ENCODE measurements around the gene TMEM255B. TPM values are rescaled to one million over a fixed set of nuclear protein-coding genes. Genes with fewer than 3 reads are reported as not detected.

Gene TMEM255B
- total RNA-seq, 1 donor from 2014 or later = 1.7 TPM

DNA sequence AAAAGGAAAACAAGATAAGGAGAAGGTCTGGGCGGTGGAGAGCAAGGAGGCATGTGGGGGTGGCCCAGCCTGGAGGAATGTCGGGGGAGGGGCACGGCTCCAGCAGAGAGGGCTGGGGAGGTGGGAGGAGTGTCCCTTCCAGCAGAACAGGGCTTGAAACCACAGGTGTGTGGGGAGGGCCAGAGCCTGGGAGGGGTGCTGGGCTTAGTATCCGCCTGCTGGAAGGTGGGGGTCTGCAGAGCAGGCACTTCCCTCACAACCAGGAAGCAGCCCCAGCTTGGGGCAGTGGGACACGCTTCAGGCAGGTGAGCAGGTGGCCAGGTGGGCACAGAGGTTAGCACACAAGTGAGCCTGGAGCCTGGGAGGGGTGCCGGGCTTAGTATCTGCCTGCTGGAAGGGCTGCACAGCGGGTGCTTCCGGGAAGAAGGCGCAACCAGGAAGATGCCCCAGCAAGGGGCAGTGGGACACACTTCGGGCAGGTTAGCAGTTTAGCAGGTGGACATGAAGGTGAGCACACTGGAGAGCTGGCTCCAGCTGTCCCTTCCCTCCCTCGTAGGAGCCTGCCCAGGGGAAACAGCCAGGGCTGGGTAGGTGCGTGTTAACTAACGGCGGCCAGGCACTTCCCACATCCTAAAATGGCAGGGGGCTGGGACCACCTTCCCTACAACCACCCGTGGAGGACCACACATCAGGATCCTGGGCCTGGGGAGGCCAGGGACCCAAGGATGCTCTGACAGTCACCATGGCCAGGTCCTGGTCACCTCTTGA is 101.8 kb downstream of the TMEM255B start:
- Mint-ChIP-seq H3K27me3 (ENCODE audit: low read depth) (peaks cover 30% of the 10 kb centered on the region), H3K4me1 (peaks cover 42% of the 10 kb centered on the region), H3K27ac (peak overlapping the region; percentile 99), H3K4me3 (peak overlapping the region; percentile 51), H3K36me3 (no peaks in the 10 kb centered on the region), H3K9me3 (no peaks in the 10 kb centered on the region)
- TF ChIP-seq, protein P1, sequence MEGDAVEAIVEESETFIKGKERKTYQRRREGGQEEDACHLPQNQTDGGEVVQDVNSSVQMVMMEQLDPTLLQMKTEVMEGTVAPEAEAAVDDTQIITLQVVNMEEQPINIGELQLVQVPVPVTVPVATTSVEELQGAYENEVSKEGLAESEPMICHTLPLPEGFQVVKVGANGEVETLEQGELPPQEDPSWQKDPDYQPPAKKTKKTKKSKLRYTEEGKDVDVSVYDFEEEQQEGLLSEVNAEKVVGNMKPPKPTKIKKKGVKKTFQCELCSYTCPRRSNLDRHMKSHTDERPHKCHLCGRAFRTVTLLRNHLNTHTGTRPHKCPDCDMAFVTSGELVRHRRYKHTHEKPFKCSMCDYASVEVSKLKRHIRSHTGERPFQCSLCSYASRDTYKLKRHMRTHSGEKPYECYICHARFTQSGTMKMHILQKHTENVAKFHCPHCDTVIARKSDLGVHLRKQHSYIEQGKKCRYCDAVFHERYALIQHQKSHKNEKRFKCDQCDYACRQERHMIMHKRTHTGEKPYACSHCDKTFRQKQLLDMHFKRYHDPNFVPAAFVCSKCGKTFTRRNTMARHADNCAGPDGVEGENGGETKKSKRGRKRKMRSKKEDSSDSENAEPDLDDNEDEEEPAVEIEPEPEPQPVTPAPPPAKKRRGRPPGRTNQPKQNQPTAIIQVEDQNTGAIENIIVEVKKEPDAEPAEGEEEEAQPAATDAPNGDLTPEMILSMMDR (IDR thresholded peaks at IDR 0.05; ENCODE audit: unreplicated experiment) = no peak
- peak; percentile 64 to 81 for DNase-seq (ENCODE audit: low spot score in 2 of 2, unreplicated experiment in 2 of 2)

DNA sequence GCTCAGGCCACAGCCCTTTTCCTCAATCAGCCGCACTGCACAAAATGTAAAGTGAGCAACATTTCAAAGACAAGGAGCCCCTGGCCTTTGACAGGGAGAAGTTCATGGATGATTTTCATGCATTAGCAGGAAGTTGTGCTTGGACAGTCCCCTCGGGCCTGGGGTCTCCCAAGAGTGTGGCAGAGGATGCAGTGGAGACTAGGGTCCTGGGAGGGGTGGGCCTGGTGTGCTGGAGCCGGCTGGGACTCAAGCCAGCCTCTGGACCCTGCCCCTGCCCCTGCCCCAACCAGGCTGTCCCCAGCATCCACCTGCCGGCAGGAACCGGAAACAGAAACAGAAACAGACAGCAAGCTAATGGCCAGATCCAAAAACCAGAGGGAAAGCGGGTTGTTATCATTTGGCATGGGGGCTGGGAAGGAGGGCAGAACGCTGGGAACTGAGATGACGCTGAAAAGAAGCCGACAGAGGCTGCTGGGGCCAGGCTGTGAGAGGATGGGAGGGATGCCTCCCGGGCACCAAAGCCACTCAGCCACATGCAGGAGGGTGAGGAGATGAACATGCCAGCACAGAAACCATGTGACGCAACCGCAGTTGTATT is 102.5 kb downstream of the TMEM255B start:
- peak in 1 of 2 experiments; percentile 36 for DNase-seq (ENCODE audit: low spot score in 2 of 2, unreplicated experiment in 2 of 2)
- peaks cover 42% of the 10 kb centered on the region for H3K4me1 Mint-ChIP-seq
- peaks cover 36% of the 10 kb centered on the region for H3K27me3 Mint-ChIP-seq (ENCODE audit: low read depth)
- H3K9me3 Mint-ChIP-seq = no peaks in the 10 kb centered on the region
- peak overlapping the region; percentile 99 for H3K27ac Mint-ChIP-seq
- H3K36me3 Mint-ChIP-seq = no peaks in the 10 kb centered on the region
- TF ChIP-seq, protein P1 (IDR thresholded peaks at IDR 0.05; ENCODE audit: unreplicated experiment) = no peak
- H3K4me3 Mint-ChIP-seq = peak overlapping the region; percentile 49

DNA sequence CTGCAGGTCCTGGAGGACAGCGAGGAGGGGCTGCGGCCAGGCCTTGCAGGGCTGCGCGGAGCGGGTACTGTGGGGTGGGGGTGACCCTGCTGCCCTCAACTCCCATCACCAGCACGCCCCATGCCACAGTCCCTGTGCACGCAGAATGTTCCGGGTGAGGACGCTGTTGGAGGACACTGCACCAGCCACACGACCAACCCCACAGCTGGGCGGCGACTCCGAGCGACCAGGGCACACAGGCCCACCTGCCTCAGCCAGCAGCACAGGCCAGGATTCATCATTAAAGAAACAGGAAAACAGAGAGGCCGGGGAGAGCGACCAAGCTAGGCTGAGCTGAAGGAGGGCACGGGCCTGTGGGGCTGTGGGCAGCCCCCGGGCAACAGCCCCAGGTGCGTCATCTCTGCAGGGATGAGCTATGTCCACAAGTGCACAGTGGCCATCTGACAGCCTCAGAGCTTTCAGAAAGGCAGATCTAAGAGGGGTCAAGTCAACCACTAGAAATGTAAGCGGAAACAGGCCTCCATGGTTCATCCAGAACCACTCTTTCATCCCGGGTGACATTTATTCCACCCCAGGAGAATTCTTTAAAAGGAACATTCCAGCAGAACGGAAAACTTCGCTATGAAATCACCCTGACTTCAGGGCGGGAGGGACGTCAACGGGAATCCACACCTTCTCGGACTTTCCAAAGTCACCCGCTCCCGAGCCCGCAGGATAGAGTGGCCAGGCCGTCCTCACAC is 103.3 kb downstream of the TMEM255B start:
- peaks cover 42% of the 10 kb centered on the region for H3K4me1 Mint-ChIP-seq
- H3K27ac Mint-ChIP-seq = peak overlapping the region; percentile 88
- TF ChIP-seq, protein P1 (IDR thresholded peaks at IDR 0.05; ENCODE audit: unreplicated experiment) = no peak
- H3K4me3 Mint-ChIP-seq = peak overlapping the region; percentile 70
- H3K9me3 Mint-ChIP-seq = no peaks in the 10 kb centered on the region
- no peaks in the 10 kb centered on the region for H3K36me3 Mint-ChIP-seq
- DNase-seq (ENCODE audit: low spot score in 2 of 2, unreplicated experiment in 2 of 2) = peak in 1 of 2 experiments; percentile 34
- peaks cover 38% of the 10 kb centered on the region for H3K27me3 Mint-ChIP-seq (ENCODE audit: low read depth)

DNA sequence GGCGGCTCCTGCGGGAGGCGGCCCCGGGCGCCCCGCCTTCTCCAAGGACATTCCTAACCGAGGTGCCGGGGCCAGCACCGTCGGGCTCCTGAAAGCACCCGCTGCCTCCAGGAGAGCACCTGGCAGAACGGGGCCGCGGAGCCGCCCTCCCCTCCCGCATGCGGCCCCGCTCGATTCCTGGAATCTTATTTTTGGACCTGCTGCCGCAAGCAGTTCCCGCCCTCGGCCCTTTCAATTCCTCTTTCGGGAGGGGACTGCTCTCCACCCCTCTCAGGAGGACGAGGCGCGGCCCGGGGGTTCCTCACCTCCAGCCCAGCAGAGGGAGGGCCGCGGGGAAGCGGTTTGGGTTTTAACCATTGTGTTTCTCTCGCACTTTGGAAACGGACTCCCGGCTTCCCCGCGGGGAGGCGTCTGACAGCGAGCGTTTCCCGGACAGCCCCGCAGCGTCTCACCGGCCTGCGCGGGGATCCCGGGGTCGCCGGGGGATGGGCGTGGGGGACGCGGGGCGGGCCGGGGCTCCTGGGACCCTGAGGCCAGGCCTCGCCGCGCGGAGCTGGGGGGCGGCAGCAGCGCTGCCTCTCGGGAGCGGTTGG is 104.0 kb downstream of the TMEM255B start:
- Mint-ChIP-seq H3K36me3 (no peaks in the 10 kb centered on the region), H3K27ac (no peak overlapping the region), H3K9me3 (no peaks in the 10 kb centered on the region), H3K27me3 (ENCODE audit: low read depth) (peaks cover 42% of the 10 kb centered on the region), H3K4me1 (peaks cover 42% of the 10 kb centered on the region), H3K4me3 (peak overlapping the region; percentile 70)
- TF ChIP-seq, protein P1 (IDR thresholded peaks at IDR 0.05; ENCODE audit: unreplicated experiment) = no peak
- DNase-seq (ENCODE audit: low spot score in 2 of 2, unreplicated experiment in 2 of 2) = peak in 1 of 2 experiments; percentile 56

GRCh38 chr13:113863524-113864272 is 104.7 kb downstream of the TMEM255B start, which contains the start of gene GAS6:
GAS6 (minus strand) TSS chr13:113864076; CDS start chr13:113863920, 156 bp downstream.
- peak in 1 of 2 experiments; percentile 67 for DNase-seq (ENCODE audit: low spot score in 2 of 2, unreplicated experiment in 2 of 2)
- TF ChIP-seq, protein P1 (IDR thresholded peaks at IDR 0.05; ENCODE audit: unreplicated experiment) = no peak
- peak within 1 kb of the TSS; percentile 14 for H3K27ac Mint-ChIP-seq
- H3K36me3 Mint-ChIP-seq = no peaks in the 10 kb centered on the region
- H3K4me1 Mint-ChIP-seq = peaks cover 42% of the 10 kb centered on the region
- H3K27me3 Mint-ChIP-seq (ENCODE audit: low read depth) = peaks cover 46% of the 10 kb centered on the region
- H3K9me3 Mint-ChIP-seq = no peaks in the 10 kb centered on the region
- peak within 1 kb of the TSS; percentile 70 for H3K4me3 Mint-ChIP-seq

Data from mesothelial cell of epicardium (in vitro differentiated cells).